Measurements from ENCODE around the gene SLC25A4. TPM values are rescaled to one million over a fixed set of nuclear protein-coding genes. Genes with fewer than 3 reads are reported as not detected.
A peak's percentile ranks its signal among the peaks of the same experiment; 100 is the strongest.

The SLC25A4 gene
- total RNA-seq, 6 experiments from 2014 or later: 8.8 to 16.3 (median 10.3) TPM

- peaks cover under 1% of the 10 kb centered on the region; the same call in 1 of the 2 replicates for H3K4me1 Mint-ChIP-seq (ENCODE audit: low read depth)
- no peaks in the 10 kb centered on the region for H3K9me3 Mint-ChIP-seq
- TF ChIP-seq, protein P1, sequence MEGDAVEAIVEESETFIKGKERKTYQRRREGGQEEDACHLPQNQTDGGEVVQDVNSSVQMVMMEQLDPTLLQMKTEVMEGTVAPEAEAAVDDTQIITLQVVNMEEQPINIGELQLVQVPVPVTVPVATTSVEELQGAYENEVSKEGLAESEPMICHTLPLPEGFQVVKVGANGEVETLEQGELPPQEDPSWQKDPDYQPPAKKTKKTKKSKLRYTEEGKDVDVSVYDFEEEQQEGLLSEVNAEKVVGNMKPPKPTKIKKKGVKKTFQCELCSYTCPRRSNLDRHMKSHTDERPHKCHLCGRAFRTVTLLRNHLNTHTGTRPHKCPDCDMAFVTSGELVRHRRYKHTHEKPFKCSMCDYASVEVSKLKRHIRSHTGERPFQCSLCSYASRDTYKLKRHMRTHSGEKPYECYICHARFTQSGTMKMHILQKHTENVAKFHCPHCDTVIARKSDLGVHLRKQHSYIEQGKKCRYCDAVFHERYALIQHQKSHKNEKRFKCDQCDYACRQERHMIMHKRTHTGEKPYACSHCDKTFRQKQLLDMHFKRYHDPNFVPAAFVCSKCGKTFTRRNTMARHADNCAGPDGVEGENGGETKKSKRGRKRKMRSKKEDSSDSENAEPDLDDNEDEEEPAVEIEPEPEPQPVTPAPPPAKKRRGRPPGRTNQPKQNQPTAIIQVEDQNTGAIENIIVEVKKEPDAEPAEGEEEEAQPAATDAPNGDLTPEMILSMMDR (IDR thresholded peaks at IDR 0.05): no peak
- no peak overlapping the region for H3K4me3 Mint-ChIP-seq
- no peak overlapping the region for H3K27ac Mint-ChIP-seq
- no peaks in the 10 kb centered on the region for H3K36me3 Mint-ChIP-seq (ENCODE audit: low read depth)
- DNase-seq: no peak
- H3K27me3 Mint-ChIP-seq (ENCODE audit: insufficient read depth): peaks cover 12% of the 10 kb centered on the region
These were observed 5.7 kb upstream of the SLC25A4 start for GRCh38 chr4:185137233-185137925.

DNA sequence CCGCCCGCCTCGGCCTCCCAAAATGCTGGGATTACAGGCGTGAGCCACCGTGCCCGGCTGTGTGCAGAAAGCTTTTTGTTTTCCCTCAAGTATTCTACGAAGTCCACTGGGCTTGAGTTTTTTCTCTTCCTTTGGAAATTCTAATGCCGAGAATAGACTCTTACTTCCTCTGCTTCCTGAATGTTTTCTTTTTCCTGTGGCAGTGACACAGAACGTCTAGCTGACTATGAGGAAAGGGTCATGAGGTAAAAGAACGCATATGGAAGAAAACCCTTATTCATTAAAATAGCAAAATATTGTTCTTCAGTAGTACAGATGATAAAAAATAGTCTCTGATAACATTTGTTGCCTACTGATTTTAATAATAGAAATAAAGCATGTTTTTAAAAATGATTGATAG, 4.9 kb upstream of the SLC25A4 start:
- TF ChIP-seq, protein P1 (IDR thresholded peaks at IDR 0.05): no peak
- DNase-seq: no peak
- H3K9me3 Mint-ChIP-seq: no peaks in the 10 kb centered on the region
- no peak overlapping the region for H3K27ac Mint-ChIP-seq
- peaks cover 14% of the 10 kb centered on the region for H3K27me3 Mint-ChIP-seq (ENCODE audit: insufficient read depth)
- peaks cover 4% of the 10 kb centered on the region; the same call in 1 of the 2 replicates for H3K4me1 Mint-ChIP-seq (ENCODE audit: low read depth)
- no peaks in the 10 kb centered on the region for H3K36me3 Mint-ChIP-seq (ENCODE audit: low read depth)
- no peak overlapping the region for H3K4me3 Mint-ChIP-seq

GRCh38 chr4:185139736-185140135, 3.3 kb upstream of the SLC25A4 start:
- DNase-seq: no peak
- peaks cover 16% of the 10 kb centered on the region for H3K27me3 Mint-ChIP-seq (ENCODE audit: insufficient read depth)
- H3K9me3 Mint-ChIP-seq: no peaks in the 10 kb centered on the region
- no peak overlapping the region for H3K27ac Mint-ChIP-seq
- no peak overlapping the region for H3K4me3 Mint-ChIP-seq
- H3K4me1 Mint-ChIP-seq (ENCODE audit: low read depth): peaks cover 12% of the 10 kb centered on the region
- TF ChIP-seq, protein P1 (IDR thresholded peaks at IDR 0.05): no peak
- no peaks in the 10 kb centered on the region for H3K36me3 Mint-ChIP-seq (ENCODE audit: low read depth)

DNA sequence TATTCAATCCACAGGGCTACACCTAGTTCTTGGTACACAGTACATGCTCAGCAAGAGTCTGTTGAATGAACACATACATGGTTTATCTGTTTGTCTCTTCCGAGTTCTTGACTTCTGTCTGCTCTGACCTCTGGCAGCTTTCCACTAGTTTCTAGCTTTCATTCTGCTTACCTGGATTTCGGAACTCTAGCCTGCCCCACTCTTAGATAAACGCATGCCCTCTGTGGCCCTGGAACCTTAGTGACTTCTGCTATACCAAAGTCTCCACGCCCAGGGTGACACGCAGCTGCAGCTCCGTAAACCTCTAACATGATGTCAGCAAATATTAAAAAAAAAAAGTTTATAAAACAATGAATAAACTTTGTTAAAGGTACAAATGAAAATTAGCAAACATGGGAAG, 1.3 kb upstream of the SLC25A4 start:
- no peak for DNase-seq

GRCh38 chr4:185142564-185142911, 528 bp upstream of the SLC25A4 start:
- TF ChIP-seq, protein P1 (IDR thresholded peaks at IDR 0.05): no peak
- no peak for DNase-seq
- Mint-ChIP-seq H3K9me3 (no peaks in the 10 kb centered on the region), H3K36me3 (ENCODE audit: low read depth) (no peaks in the 10 kb centered on the region), H3K27me3 (ENCODE audit: insufficient read depth) (peaks cover 16% of the 10 kb centered on the region), H3K4me1 (ENCODE audit: low read depth) (peaks cover 21% of the 10 kb centered on the region), H3K27ac (no peak overlapping the region; the same call in 1 of the 2 replicates), H3K4me3 (peak overlapping the region; percentile 84)

More for the DNA sequence above, 1.3 kb upstream of the SLC25A4 start:
- Mint-ChIP-seq H3K4me3 (no peak overlapping the region), H3K9me3 (no peaks in the 10 kb centered on the region), H3K4me1 (ENCODE audit: low read depth) (peaks cover 16% of the 10 kb centered on the region), H3K27me3 (ENCODE audit: insufficient read depth) (peaks cover 16% of the 10 kb centered on the region), H3K36me3 (ENCODE audit: low read depth) (no peaks in the 10 kb centered on the region), H3K27ac (no peak overlapping the region)
- TF ChIP-seq, protein P1 (IDR thresholded peaks at IDR 0.05): no peak

Measured in HFFc6 (cell line).